A549 treated with RU486 at 1 μM for 4 hours (cell line): ENCODE measurements around the gene CDK5R1. TPM values are rescaled to one million over a fixed set of nuclear protein-coding genes. Genes with fewer than 3 reads are reported as not detected.

Experiments
- total RNA-seq: library from RNA; stranded (reverse); fragments of 200-300 nt; extraction: Qiagen RNA extraction; gene quantifications from 5 replicates; pipeline ENCODE4 v1.2.3, GENCODE V29; 2022; ENCODE audit warnings: low read depth

Gene CDK5R1
- 2.7 to 3.5 TPM (median 3.3 TPM) in 5 replicates for total RNA-seq

GRCh38 chr17:32486701-32487472, at the start of gene CDK5R1:
Gene CDK5R1, plus strand, starts transcription at chr17:32486993. Its CDS starts 628 bp downstream, at chr17:32487621.

DNA sequence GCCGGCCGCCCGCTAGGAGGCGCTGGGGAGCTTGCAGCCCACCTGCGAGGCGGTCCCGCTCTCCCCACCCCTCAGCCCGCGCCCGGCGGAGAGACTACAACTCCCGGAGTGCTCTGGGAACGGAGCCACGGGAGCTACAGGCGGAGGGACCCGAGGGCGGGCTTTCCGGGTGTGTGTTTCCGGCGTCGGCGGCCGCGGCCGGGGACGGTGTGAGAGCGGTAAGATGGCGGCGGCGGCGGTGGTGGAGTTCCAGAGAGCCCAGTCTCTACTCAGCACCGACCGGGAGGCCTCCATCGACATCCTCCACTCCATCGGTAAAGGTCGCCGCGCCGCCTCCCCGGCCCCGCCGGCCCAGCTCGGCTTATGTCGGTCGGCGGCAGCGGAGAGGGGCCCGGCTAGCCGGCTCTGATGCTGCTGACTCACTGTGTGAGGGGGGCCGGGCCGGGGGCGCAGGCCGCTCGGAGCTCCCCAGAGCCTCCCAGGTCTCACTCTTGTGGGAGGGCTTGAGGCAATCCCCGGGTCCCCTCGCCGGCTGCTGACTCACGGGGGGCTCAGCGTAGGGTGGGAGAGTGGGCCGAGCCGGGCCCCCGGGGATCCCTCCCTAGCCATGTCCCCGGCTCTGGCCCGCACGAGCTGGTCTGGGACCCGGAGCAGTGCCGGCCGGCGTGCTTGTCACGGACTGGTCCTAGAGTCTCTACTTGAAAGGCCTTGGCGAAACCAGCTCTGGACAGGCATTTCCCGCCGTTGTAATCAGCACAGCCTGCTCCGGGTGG, 42.3 kb upstream of the CDK5R1 start, which contains the start of gene PSMD11:
TSS of gene PSMD11 (plus strand) at position 210 of the 773 bp plus-strand sequence. CDS start at position 224, 14 bp downstream.

Other genes starting within 250 kb of the CDK5R1 start
- 2.9 to 5.2 TPM (median 4.6 TPM) in 5 replicates for gene RHBDL3, start 221.2 kb upstream of the CDK5R1 start, total RNA-seq
- gene C17orf75, start 144.8 kb upstream of the CDK5R1 start, total RNA-seq = 23.0 to 32.7 TPM (median 30.2 TPM) in 5 replicates
- gene ZNF207, start 136.8 kb upstream of the CDK5R1 start, total RNA-seq = 198 to 256 TPM (median 242 TPM) in 5 replicates
- 176 to 265 TPM (median 210 TPM) in 5 replicates for gene PSMD11, start 42.5 kb upstream of the CDK5R1 start, total RNA-seq